Esophagus squamous epithelium (tissue), 5 donors: Measurements from ENCODE around the gene SETD1A. TPM values are rescaled to one million over a fixed set of nuclear protein-coding genes. Genes with fewer than 3 reads are reported as not detected.

ENCODE experiments used
- DNase-seq: peaks from one replicate; lab custom pipeline; 2025; lab: John Stamatoyannopoulos, UW
- H3K27ac ChIP-seq, 4 donors: fragments of 200-600 bp; sonication (generic); one replicate each; pipeline ENCODE4 v1.5.1; 2016 to 2019; ENCODE audit warnings: mild to moderate bottlenecking in 1 of 4
- H3K27me3 ChIP-seq, 4 donors: fragments of 200-600 bp; sonication (generic); 1 replicate in 3 of 4; 2 replicates in 1 of 4; pipeline versions ENCODE4 v1.5.1 to v1.6.0; 2017 to 2021; ENCODE audit warnings: antibody characterized with exemption in 1 of 4
- H3K36me3 ChIP-seq, 3 donors: fragments of 200-600 bp; sonication (generic); one replicate each; pipeline ENCODE4 v1.5.1; 2016 to 2019
- H3K4me1 ChIP-seq, 3 donors: fragments of 200-600 bp; sonication (generic); one replicate each; pipeline ENCODE4 v1.5.1; 2017 to 2019
- H3K4me3 ChIP-seq, 4 donors: fragments of 200-600 bp; sonication (generic); 1 replicate in 3 of 4; 2 replicates in 1 of 4; pipeline ENCODE4 v1.5.1; 2016 to 2019; ENCODE audit warnings: mild to moderate bottlenecking in 2 of 4, moderate library complexity in 1 of 4
- H3K9me3 ChIP-seq, 3 donors: fragments of 200-600 bp; sonication (generic); one replicate each; pipeline ENCODE4 v1.5.1; 2016 to 2019
- CTCF ChIP-seq, 6 experiments: fragments of 450-650 bp in 4 of 6; fragments of 200-600 bp in 2 of 6; sonication (generic) in 2 of 6; IDR thresholded peaks; one replicate each; pipeline ENCODE4 v1.5.1; 2016 to 2019; ENCODE audit warnings: antibody characterized with exemption in 6 of 6, mild to moderate bottlenecking in 4 of 6, moderate library complexity in 4 of 6
- POLR2A ChIP-seq, 4 donors: fragments of 450-650 bp; IDR thresholded peaks; one replicate each; pipeline ENCODE4 v1.6.1; 2017; ENCODE audit warnings: antibody characterized with exemption in 4 of 4, mild to moderate bottlenecking in 4 of 4, moderate library complexity in 3 of 4
- WGBS, 2 donors: methylation state at CpG; one replicate each; pipeline ENCODE4 v1.1.5; 2018; 5-methylcytosine and 5-hydroxymethylcytosine counted together
- intact Hi-C: fragments of 100-400 bp; cut with DNase I; formaldehyde crosslinking; loops from one replicate; pipeline ENCODE4 v1.15.0; 2022
- total RNA-seq, 4 donors: library from RNA; depleted of rRNA; stranded (reverse); fragments of >200 nt; gene quantifications; one replicate each; pipeline ENCODE4 v1.1.0, GENCODE V29; 2016
- donor health status: DM: yes; HTN: yes; CAD: no.

SETD1A gene
- total RNA-seq, 4 donors from 2014 or later, result 3.5 to 8.0 (median 5.4) TPM

- no peak for TF ChIP-seq POLR2A (IDR thresholded peaks at IDR 0.05)
- TF ChIP-seq CTCF (IDR thresholded peaks at IDR 0.05), result no peak
- 0% methylated on average over 5 of the region's 33 CpGs for WGBS, 2 donors
- intact Hi-C loops, result loop anchor here (5.0 kb wide), 1 partner anchor 81 kb away; no protein-coding TSS in a partner anchor
- peak overlapping the region; percentile 74 to 87 (median 76) for H3K4me3 ChIP-seq
- peaks cover 0 to 21% (median 0%) of the 10 kb centered on the region in 3 donors for H3K36me3 ChIP-seq
- H3K27ac ChIP-seq, result peak overlapping the region; percentile 88 to 99 (median 96)
- H3K4me1 ChIP-seq, result peaks cover 18 to 57% (median 25%) of the 10 kb centered on the region in 3 donors
- H3K9me3 ChIP-seq, result no peaks in the 10 kb centered on the region
- no peaks in the 10 kb centered on the region for H3K27me3 ChIP-seq
- peak; percentile 91 for DNase-seq
These were observed 34.5 kb upstream of the SETD1A start for GRCh38 chr16:30922960-30923535.

GRCh38 chr16:30923554-30924075 lies 33.9 kb upstream of the SETD1A start, which contains the start of gene FBXL19:
TSS of gene FBXL19 (plus strand) at chr16:30923572. CDS start at chr16:30925755, 2,183 bp downstream.
- DNase-seq, result no peak
- TF ChIP-seq POLR2A (IDR thresholded peaks at IDR 0.05), result no peak
- no peak for TF ChIP-seq CTCF (IDR thresholded peaks at IDR 0.05)
- H3K4me3 ChIP-seq, result peak within 1 kb of the TSS; percentile 74 to 87 (median 76)
- intact Hi-C loops, result loop anchor here (5.0 kb wide), 1 partner anchor 81 kb away; no protein-coding TSS in a partner anchor
- no peaks in the 10 kb centered on the region for H3K9me3 ChIP-seq
- H3K36me3 ChIP-seq, result peaks cover 0 to 27% (median 0%) of the 10 kb centered on the region in 3 donors
- H3K27ac ChIP-seq, result peak within 1 kb of the TSS; percentile 88 to 99 (median 96)
- 0% methylated on average over 1 of the region's 31 CpGs; no CpG with 5 or more reads in 1 of the 2 donors for WGBS, 2 donors
- no peaks in the 10 kb centered on the region for H3K27me3 ChIP-seq
- H3K4me1 ChIP-seq, result peaks cover 22 to 62% (median 28%) of the 10 kb centered on the region in 3 donors

- WGBS, 2 donors, result 1 to 8% methylated on average over 15 to 17 of the region's 53 CpGs
- Histone ChIP-seq H3K4me3 (peak overlapping the region; percentile 74 to 87 (median 76)), H3K36me3 (peaks cover 0 to 34% (median 0%) of the 10 kb centered on the region in 3 donors), H3K9me3 (no peaks in the 10 kb centered on the region), H3K4me1 (peaks cover 22 to 66% (median 28%) of the 10 kb centered on the region in 3 donors), H3K27ac (peak overlapping the region; percentile 88 to 99 (median 96)), H3K27me3 (no peaks in the 10 kb centered on the region)
- no peak for DNase-seq
- intact Hi-C loops, result loop anchor here (5.0 kb wide), 1 partner anchor 82 kb away; no protein-coding TSS in a partner anchor
- TF ChIP-seq POLR2A (IDR thresholded peaks at IDR 0.05), result no peak
- no peak for TF ChIP-seq CTCF (IDR thresholded peaks at IDR 0.05)
These were observed 33.3 kb upstream of the SETD1A start for GRCh38 chr16:30924076-30924912.

- H3K4me3 ChIP-seq, result peak overlapping the region; percentile 74 to 87 (median 76)
- TF ChIP-seq POLR2A (IDR thresholded peaks at IDR 0.05) (no peak), CTCF (IDR thresholded peaks at IDR 0.05) (no peak)
- peak overlapping the region in 3 of 4 donors; percentile 95 to 99 (median 96) for H3K27ac ChIP-seq
- peaks cover 22 to 66% (median 28%) of the 10 kb centered on the region in 3 donors for H3K4me1 ChIP-seq
- peaks cover 0 to 42% (median 5%) of the 10 kb centered on the region in 3 donors for H3K36me3 ChIP-seq
- no peak for DNase-seq
- H3K9me3 ChIP-seq, result no peaks in the 10 kb centered on the region
- intact Hi-C loops, result loop anchor here (5.0 kb wide), 1 partner anchor 83 kb away; no protein-coding TSS in a partner anchor
- WGBS, 2 donors, result 54 to 69% methylated on average over 8 to 10 of the region's 11 CpGs
- H3K27me3 ChIP-seq, result no peaks in the 10 kb centered on the region
These were observed 32.5 kb upstream of the SETD1A start for GRCh38 chr16:30924913-30925631.
